DND-41 (cell line): Measurements from ENCODE around the gene RHOH.

Source experiments
- CTCF ChIP-seq: IDR thresholded peaks from 2 replicates; pipeline ENCODE4 v1.5.1; 2012; ENCODE audit warnings: borderline replicate concordance, low read length, moderate library complexity, mild to moderate bottlenecking; ENCODE audit not compliant: poor library complexity, severe bottlenecking; ENCODE audit errors: extremely low read depth
- EZH2 ChIP-seq: IDR thresholded peaks from 3 replicates; pipeline ENCODE4 v1.6.1; 2012; ENCODE audit warnings: borderline replicate concordance, low read depth, mild to moderate bottlenecking, moderate library complexity, low read length, inconsistent platforms; ENCODE audit not compliant: severe bottlenecking

GRCh38 chr4:40275065-40275730 lies 78.4 kb downstream of the RHOH start:
- TF ChIP-seq CTCF (no peak), EZH2 (no peak)
